HCT116 (cell line): ENCODE measurements around the gene PPFIA2. TPM values are rescaled to one million over a fixed set of nuclear protein-coding genes. Genes with fewer than 3 reads are reported as not detected.

Experiments used
- ATAC-seq: fragments of 200-7000 bp; cut with Tn5 transposase; 2 replicates; pipeline ENCODE4 v1.9.1; 2020; ENCODE audit warnings: mild to moderate bottlenecking, moderate library complexity
- BruUV-seq: library from RNA; stranded (reverse); fragments of 400-500 nt; replicated peaks from 2 replicates; lab custom pipeline; 2021; lab: Mats Ljungman, UMichigan
- CTCF ChIA-PET: fragments of 300-600 bp; sonication (Branson Sonifier 250); formaldehyde crosslinking; loops from one replicate; lab custom pipeline; 2021; ENCODE audit warnings: antibody characterized with exemption; lab: Charles Lee
- POLR2A ChIA-PET: fragments of 300-600, 350-600 bp; sonication (Branson Sonifier 250); formaldehyde crosslinking; loops from one replicate; lab custom pipeline; 2021; ENCODE audit warnings: antibody characterized with exemption; lab: Charles Lee
- RAD21 ChIA-PET, 2 experiments: fragments of 300-600 bp; sonication (Branson Sonifier 250); formaldehyde crosslinking; loops; one replicate each; lab custom pipeline; 2023; ENCODE audit warnings: low total read pairs in 2 of 2; ENCODE audit not compliant: uncharacterized antibody in 2 of 2, unreplicated experiment in 2 of 2, low non-redundant PET in 1 of 2; lab: Charles Lee
- DNase-seq: peaks from one replicate; pipeline ENCODE4 v3.0.0-alpha.2; 2010; ENCODE audit warnings: low read depth, low spot score
- H2AFZ ChIP-seq: fragments of 200-600 bp; shearing (Covaris generic), sonication (generic); 2 replicates; pipeline ENCODE4 v1.6.1; 2017; ENCODE audit warnings: low read depth, mixed run types, mixed read lengths, antibody characterized with exemption, low read length; ENCODE audit not compliant: poor library complexity, severe bottlenecking
- H3K27ac ChIP-seq: 2 replicates; pipeline ENCODE4 v1.5.1; 2012; ENCODE audit warnings: low read depth, low read length
- H3K27me3 ChIP-seq: fragments of 200-600 bp; sonication (generic); 2 replicates; pipeline ENCODE4 v1.6.1; 2016; ENCODE audit warnings: mixed run types, low read length, mixed read lengths; ENCODE audit not compliant: insufficient read depth
- H3K36me3 ChIP-seq, 2 experiments: fragments of 200-500 bp in 1 of 2; fragments of 200-600 bp in 1 of 2; sonication (Bioruptor generic) in 1 of 2; sonication (generic) in 1 of 2; 2 replicates each; pipeline versions ENCODE4 v1.5.1 to v1.6.1; 2014 to 2016; ENCODE audit warnings: low read length in 2 of 2, inconsistent platforms in 1 of 2, mixed read lengths in 1 of 2, mixed run types in 1 of 2; ENCODE audit not compliant: insufficient read depth in 2 of 2, control insufficient read depth in 1 of 2
- H3K4me1 ChIP-seq, 2 experiments: fragments of 200-600 bp in 1 of 2; sonication (generic) in 1 of 2; 2 replicates each; pipeline versions ENCODE4 v1.5.1 to v1.6.1; 2012 to 2017; ENCODE audit warnings: low read length in 2 of 2, inconsistent platforms in 1 of 2, mild to moderate bottlenecking in 1 of 2, mixed read lengths in 1 of 2, mixed run types in 1 of 2, moderate library complexity in 1 of 2; ENCODE audit not compliant: insufficient read depth in 2 of 2, control insufficient read depth in 1 of 2
- H3K4me2 ChIP-seq: fragments of 200-600 bp; sonication (generic); 2 replicates; pipeline ENCODE4 v1.6.1; 2017; ENCODE audit warnings: mixed run types, low read length, mixed read lengths
- H3K4me3 ChIP-seq, 2 experiments: fragments of 200-600 bp in 1 of 2; sonication (generic) in 1 of 2; replicated peaks in 1 of 2; 2 replicates each; pipeline ENCODE4 v1.5.1; 2011 to 2016; ENCODE audit warnings: low read length in 2 of 2, control low read depth in 1 of 2, low read depth in 1 of 2, mild to moderate bottlenecking in 1 of 2, mixed read lengths in 1 of 2, mixed run types in 1 of 2
- H3K79me2 ChIP-seq: fragments of 200-600 bp; sonication (generic); 2 replicates; pipeline ENCODE4 v1.6.1; 2017; ENCODE audit warnings: mild to moderate bottlenecking, mixed run types, low read length, moderate library complexity, mixed read lengths; ENCODE audit not compliant: insufficient read depth
- H3K9ac ChIP-seq: fragments of 200-600 bp; sonication (generic); 2 replicates; pipeline ENCODE4 v1.6.1; 2016; ENCODE audit warnings: low read length, mixed read lengths
- H3K9me2 ChIP-seq: fragments of 200-600 bp; sonication (generic), shearing (Covaris generic); 2 replicates; pipeline ENCODE4 v1.6.1; 2017; ENCODE audit warnings: mixed run types, mild to moderate bottlenecking, moderate library complexity; ENCODE audit not compliant: insufficient read depth
- H3K9me3 ChIP-seq, 2 experiments: fragments of 200-500 bp in 1 of 2; fragments of 200-600 bp in 1 of 2; sonication (Bioruptor generic) in 1 of 2; sonication (generic) in 1 of 2; 2 replicates each; pipeline ENCODE4 v1.6.1; 2014 to 2017; ENCODE audit warnings: low read length in 2 of 2, mixed read lengths in 2 of 2, inconsistent platforms in 1 of 2, low read depth in 1 of 2, mild to moderate bottlenecking in 1 of 2, mixed run types in 1 of 2, moderate library complexity in 1 of 2; ENCODE audit not compliant: control insufficient read depth in 1 of 2, insufficient read depth in 1 of 2
- H4K20me1 ChIP-seq: fragments of 200-600 bp; sonication (generic), shearing (Covaris generic); 2 replicates; pipeline ENCODE4 v1.6.1; 2017; ENCODE audit warnings: mixed run types, mild to moderate bottlenecking, moderate library complexity; ENCODE audit not compliant: insufficient read depth
- CBX3 ChIP-seq: IDR thresholded peaks from 2 replicates; pipeline ENCODE4 v1.6.1; 2012; ENCODE audit warnings: low read depth
- CEBPB ChIP-seq: IDR thresholded peaks from 2 replicates; pipeline ENCODE4 v1.6.1; 2012; ENCODE audit warnings: low read depth
- EGR1 ChIP-seq: IDR thresholded peaks from 2 replicates; pipeline ENCODE4 v1.6.1; 2012; ENCODE audit warnings: low read depth
- ELF1 ChIP-seq: IDR thresholded peaks from 2 replicates; pipeline ENCODE4 v1.6.1; 2012; ENCODE audit warnings: low read depth, borderline replicate concordance
- EZH2 ChIP-seq: fragments of 200-600 bp; sonication (generic); IDR thresholded peaks from 2 replicates; pipeline ENCODE4 v1.6.1; 2017; ENCODE audit warnings: antibody characterized with exemption, mixed run types
- EZH2phosphoT487 ChIP-seq: fragments of 200-600 bp; IDR thresholded peaks from 2 replicates; pipeline ENCODE4 v1.6.1; 2018; ENCODE audit warnings: antibody characterized with exemption, borderline replicate concordance
- FOSL1 ChIP-seq: IDR thresholded peaks from 2 replicates; pipeline ENCODE4 v1.6.1; 2012; ENCODE audit warnings: low read depth
- JUND ChIP-seq: IDR thresholded peaks from 2 replicates; pipeline ENCODE4 v1.6.1; 2012
- POLR2AphosphoS5 ChIP-seq: IDR thresholded peaks from 2 replicates; pipeline ENCODE4 v1.6.1; 2011; ENCODE audit warnings: mild to moderate bottlenecking, low read depth, low read length, moderate library complexity
- SIN3A ChIP-seq: IDR thresholded peaks from 2 replicates; pipeline ENCODE4 v1.6.1; 2012; ENCODE audit warnings: low read depth
- SP1 ChIP-seq: IDR thresholded peaks from 2 replicates; pipeline ENCODE4 v1.6.1; 2012; ENCODE audit warnings: low read depth
- SRF ChIP-seq: IDR thresholded peaks from 2 replicates; pipeline ENCODE4 v1.6.1; 2012; ENCODE audit warnings: low read depth
- TCF7L2 ChIP-seq: IDR thresholded peaks from 2 replicates; pipeline ENCODE4 v1.7.0; 2011; ENCODE audit warnings: borderline replicate concordance, inconsistent platforms; ENCODE audit not compliant: insufficient read depth, insufficient read length; ENCODE audit errors: extremely low read depth
- YY1 ChIP-seq: IDR thresholded peaks from 2 replicates; pipeline ENCODE4 v1.6.1; 2011; ENCODE audit warnings: low read length, low read depth, moderate library complexity, mild to moderate bottlenecking; ENCODE audit not compliant: insufficient replicate concordance; ENCODE audit errors: extremely low read depth
- ZBTB33 ChIP-seq: IDR thresholded peaks from 2 replicates; pipeline ENCODE4 v1.6.1; 2011; ENCODE audit warnings: mild to moderate bottlenecking, low read length, moderate library complexity; ENCODE audit not compliant: insufficient replicate concordance; ENCODE audit errors: extremely low read depth
- ZFX ChIP-seq: fragments of 450-650 bp; IDR thresholded peaks from 2 replicates; pipeline ENCODE4 v1.6.1; 2017
- ZNF274 ChIP-seq: fragments of 200-500 bp; sonication (Bioruptor generic); IDR thresholded peaks from 2 replicates; pipeline ENCODE4 v1.6.1; 2014; ENCODE audit warnings: mild to moderate bottlenecking, low read depth, low read length, inconsistent platforms
- intact Hi-C: fragments of 100-400 bp; cut with micrococcal nuclease; formaldehyde crosslinking; loops from 2 replicates; pipeline ENCODE4 v1.10.0; 2022
- total RNA-seq: library from RNA; stranded (reverse); gene quantifications from one replicate; pipeline ENCODE4 v1.2.1, GENCODE V29; 2021; ENCODE audit not compliant: unreplicated experiment
- TF ChIP-seq, protein P1 (sequence below): IDR thresholded peaks from 2 replicates; pipeline ENCODE4 v1.6.1; 2012
- TF ChIP-seq, protein P2 (sequence below): IDR thresholded peaks from 2 replicates; pipeline ENCODE4 v1.6.1; 2012

The PPFIA2 gene
- total RNA-seq, 1 experiment from 2014 or later = not detected

DNA sequence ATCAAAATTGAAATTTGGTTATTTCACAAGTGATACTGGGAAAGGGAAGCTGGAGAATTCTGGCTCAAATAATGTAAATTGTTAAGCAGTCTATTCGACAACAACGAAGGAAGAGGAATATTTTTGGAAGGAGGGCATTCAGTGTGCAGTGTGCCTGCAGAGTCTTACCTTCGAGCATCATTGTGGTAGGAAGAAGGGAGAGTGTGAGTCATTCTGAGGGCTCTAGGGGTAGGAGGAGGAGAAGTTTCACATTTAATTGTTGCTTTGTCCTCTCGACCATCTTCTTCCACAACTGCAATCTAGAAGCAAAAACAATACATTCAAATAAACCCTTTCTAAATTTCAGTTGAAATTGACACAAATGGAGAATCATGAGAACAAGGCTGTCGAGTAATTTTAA is 418.2 kb downstream of the PPFIA2 start (continued):
- TF ChIP-seq SIN3A = no peak
- TF ChIP-seq ELF1 = no peak
- TF ChIP-seq JUND = no peak
- TF ChIP-seq ZBTB33 = no peak
- TF ChIP-seq EZH2phosphoT487 = no peak
- no peak for TF ChIP-seq SRF
- TF ChIP-seq CBX3 = no peak
- TF ChIP-seq CEBPB = no peak
- no peak for TF ChIP-seq SP1
- TF ChIP-seq EZH2 = no peak

- intact Hi-C loops = no loop called here
- CTCF ChIA-PET = no interaction called here
- Histone ChIP-seq H3K4me2 (no peak overlapping the region), H3K27me3 (0 out of 2 replicates have a peak, but pooled peaks cover 4% of the 10 kb centered on the region), H2AFZ (no peak overlapping the region), H3K9me3 (no peaks in the 10 kb centered on the region), H3K9ac (no peak overlapping the region), H4K20me1 (no peaks in the 10 kb centered on the region), H3K79me2 (no peaks in the 10 kb centered on the region), H3K36me3 (no peaks in the 10 kb centered on the region), H3K9me2 (no peaks in the 10 kb centered on the region), H3K4me3 (no peak overlapping the region), H3K4me1 (no peaks in the 10 kb centered on the region), H3K27ac (no peak overlapping the region)
- no peak for DNase-seq
- ATAC-seq = no peak
- RAD21 ChIA-PET = no interaction called here
- BruUV-seq = no TSS peak
- POLR2A ChIA-PET = no interaction called here
- TF ChIP-seq ELF1 (no peak), SRF (no peak), ZNF274 (no peak), TCF7L2 (no peak), ZFX (no peak), CBX3 (no peak), SP1 (no peak), EGR1 (no peak), ZBTB33 (no peak), YY1 (no peak), FOSL1 (no peak), POLR2AphosphoS5 (no peak), EZH2 (no peak), EZH2phosphoT487 (no peak), CEBPB (no peak)
- TF ChIP-seq, protein P1, sequence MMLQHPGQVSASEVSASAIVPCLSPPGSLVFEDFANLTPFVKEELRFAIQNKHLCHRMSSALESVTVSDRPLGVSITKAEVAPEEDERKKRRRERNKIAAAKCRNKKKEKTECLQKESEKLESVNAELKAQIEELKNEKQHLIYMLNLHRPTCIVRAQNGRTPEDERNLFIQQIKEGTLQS = no peak
- TF ChIP-seq, protein P2, sequence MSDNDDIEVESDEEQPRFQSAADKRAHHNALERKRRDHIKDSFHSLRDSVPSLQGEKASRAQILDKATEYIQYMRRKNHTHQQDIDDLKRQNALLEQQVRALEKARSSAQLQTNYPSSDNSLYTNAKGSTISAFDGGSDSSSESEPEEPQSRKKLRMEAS = no peak
Measured at GRCh38 chr12:81339071-81339470, 420.1 kb downstream of the PPFIA2 start.
